Neural cell (in vitro differentiated cells): ENCODE measurements around the gene SETD5. TPM values are rescaled to one million over a fixed set of nuclear protein-coding genes. Genes with fewer than 3 reads are reported as not detected.

ENCODE experiments used
- H2AFZ ChIP-seq: fragments of 200-600, 300-800 bp; sonication (generic), shearing (Covaris generic); 2 replicates; pipeline ENCODE4 v1.6.0; 2014; ENCODE audit warnings: low read depth, mild to moderate bottlenecking, antibody characterized with exemption, low read length, moderate library complexity
- H3F3A ChIP-seq: fragments of 200-600 bp; shearing (Covaris generic); 2 replicates; pipeline ENCODE4 v1.6.1; 2016; ENCODE audit warnings: mild to moderate bottlenecking, moderate library complexity, mixed read lengths, antibody characterized with exemption, low read length; ENCODE audit not compliant: insufficient read depth, poor library complexity, severe bottlenecking
- H3K27ac ChIP-seq: fragments of 200-600, 300-800 bp; sonication (generic), shearing (Covaris generic); 2 replicates; pipeline ENCODE4 v1.5.1; 2014; ENCODE audit warnings: mild to moderate bottlenecking, low read length, moderate library complexity
- H3K27me3 ChIP-seq: fragments of 300-800, 200-600 bp; sonication (generic), shearing (Covaris generic); 2 replicates; pipeline ENCODE4 v1.6.0; 2014; ENCODE audit warnings: mild to moderate bottlenecking, low read depth, low read length, moderate library complexity; ENCODE audit not compliant: insufficient read depth
- H3K36me3 ChIP-seq: fragments of 300-800, 200-600 bp; sonication (generic), shearing (Covaris generic); 2 replicates; pipeline ENCODE4 v1.5.1; 2014; ENCODE audit warnings: mild to moderate bottlenecking, antibody characterized with exemption, low read length, moderate library complexity; ENCODE audit not compliant: insufficient read depth
- H3K4me2 ChIP-seq: fragments of 300-800, 200-600 bp; sonication (generic), shearing (Covaris generic); 2 replicates; pipeline ENCODE4 v1.6.0; 2014; ENCODE audit warnings: mild to moderate bottlenecking, low read length
- H3K4me3 ChIP-seq: fragments of 300-800, 200-600 bp; sonication (generic), shearing (Covaris generic); 2 replicates; pipeline ENCODE4 v1.5.1; 2014; ENCODE audit warnings: mild to moderate bottlenecking, low read length, moderate library complexity
- H3K79me2 ChIP-seq: fragments of 200-600 bp; shearing (Covaris generic); replicated peaks from 2 replicates; pipeline ENCODE4 v1.6.0; 2014; ENCODE audit warnings: mild to moderate bottlenecking, low read length, moderate library complexity; ENCODE audit not compliant: insufficient read depth
- H3K9ac ChIP-seq: fragments of 300-800, 200-600 bp; sonication (generic), shearing (Covaris generic); 2 replicates; pipeline ENCODE4 v1.6.1; 2016; ENCODE audit warnings: mild to moderate bottlenecking, low read length, mixed read lengths
- H3K9me2 ChIP-seq: fragments of 200-600 bp; shearing (Covaris generic); 2 replicates; pipeline ENCODE4 v1.6.1; 2016; ENCODE audit warnings: mild to moderate bottlenecking, low read length, mixed read lengths; ENCODE audit not compliant: insufficient read depth
- H3K9me3 ChIP-seq: fragments of 200-600, 300-800 bp; sonication (generic), shearing (Covaris generic); 2 replicates; pipeline ENCODE4 v1.6.1; 2016; ENCODE audit warnings: mild to moderate bottlenecking, mixed run types, low read length, moderate library complexity, mixed read lengths
- H4K20me1 ChIP-seq: fragments of 200-600 bp; shearing (Covaris generic); 2 replicates; pipeline ENCODE4 v1.6.1; 2016; ENCODE audit warnings: mild to moderate bottlenecking, mixed run types; ENCODE audit not compliant: insufficient read depth
- CTCF ChIP-seq: fragments of 450-650 bp; IDR thresholded peaks from 2 replicates; pipeline ENCODE4 v1.5.1; 2014; ENCODE audit warnings: antibody characterized with exemption, mild to moderate bottlenecking, moderate library complexity; ENCODE audit not compliant: poor library complexity, severe bottlenecking
- EP300 ChIP-seq: fragments of 450-650 bp; conservative IDR thresholded peaks from 2 replicates; pipeline ENCODE4 v1.6.1; 2014; ENCODE audit warnings: antibody characterized with exemption, mild to moderate bottlenecking, moderate library complexity; ENCODE audit not compliant: poor library complexity, severe bottlenecking
- EZH2 ChIP-seq: fragments of 200-600, 300-800 bp; shearing (Covaris generic), sonication (generic); IDR thresholded peaks from 2 replicates; pipeline ENCODE4 v1.6.1; 2014; ENCODE audit warnings: antibody characterized with exemption, low read length, borderline replicate concordance, mild to moderate bottlenecking; ENCODE audit not compliant: insufficient read depth, poor library complexity, severe bottlenecking
- MXI1 ChIP-seq: fragments of 450-650 bp; conservative IDR thresholded peaks from 2 replicates; pipeline ENCODE4 v1.6.1; 2014; ENCODE audit warnings: antibody characterized with exemption, mild to moderate bottlenecking; ENCODE audit not compliant: poor library complexity, severe bottlenecking
- RAD21 ChIP-seq: fragments of 450-650 bp; conservative IDR thresholded peaks from 2 replicates; pipeline ENCODE4 v1.6.1; 2014; ENCODE audit warnings: antibody characterized with exemption, mild to moderate bottlenecking, moderate library complexity
- REST ChIP-seq: IDR thresholded peaks from 2 replicates; pipeline ENCODE4 v1.6.1; 2012; ENCODE audit warnings: borderline replicate concordance
- SMC3 ChIP-seq: fragments of 450-650 bp; conservative IDR thresholded peaks from 2 replicates; pipeline ENCODE4 v1.6.1; 2014; ENCODE audit warnings: antibody characterized with exemption, mild to moderate bottlenecking, moderate library complexity; ENCODE audit not compliant: poor library complexity
- polyA plus RNA-seq: library from polyadenylated mRNA; depleted of rRNA; stranded (reverse); fragments of >200 nt; gene quantifications from 2 replicates; pipeline ENCODE4 v1.2.3, GENCODE V29; 2014

SETD5 gene
- polyA plus RNA-seq, 1 donor from 2014 or later = 38.0 TPM

GRCh38 chr3:9497821-9498565, 100.6 kb downstream of the SETD5 start:
- TF ChIP-seq MXI1 = no peak
- no peak for TF ChIP-seq CTCF
- TF ChIP-seq EP300 = no peak
- TF ChIP-seq SMC3 = no peak
- peaks cover 16% of the 10 kb centered on the region for H3K27me3 ChIP-seq

GRCh38 chr3:9498781-9499180, 101.4 kb downstream of the SETD5 start:
- H3K27ac ChIP-seq = no peak overlapping the region
- H3K9ac ChIP-seq = no peak overlapping the region
- H3K9me3 ChIP-seq = no peaks in the 10 kb centered on the region
- TF ChIP-seq EZH2 (no peak), EP300 (no peak), MXI1 (no peak), CTCF (no peak), RAD21 (no peak), REST (no peak)
- H3K36me3 ChIP-seq = no peaks in the 10 kb centered on the region
- no peaks in the 10 kb centered on the region for H3K79me2 ChIP-seq
- H3K4me3 ChIP-seq = no peak overlapping the region
- no peaks in the 10 kb centered on the region for H4K20me1 ChIP-seq
- no peak overlapping the region for H2AFZ ChIP-seq
- H3F3A ChIP-seq = no peaks in the 10 kb centered on the region
- peaks cover 16% of the 10 kb centered on the region for H3K27me3 ChIP-seq
- H3K4me2 ChIP-seq = no peak overlapping the region
- H3K9me2 ChIP-seq = no peaks in the 10 kb centered on the region

More at GRCh38 chr3:9497821-9498565, 100.6 kb downstream of the SETD5 start:
- Histone ChIP-seq H3K4me3 (no peak overlapping the region), H3K9me2 (no peaks in the 10 kb centered on the region), H3K79me2 (no peaks in the 10 kb centered on the region), H3K9ac (no peak overlapping the region), H3K4me2 (no peak overlapping the region), H3K36me3 (no peaks in the 10 kb centered on the region), H3K27ac (no peak overlapping the region), H2AFZ (no peak overlapping the region), H3K9me3 (no peaks in the 10 kb centered on the region), H4K20me1 (no peaks in the 10 kb centered on the region), H3F3A (no peaks in the 10 kb centered on the region)
